GM10266 (cell line): ENCODE measurements around the gene SPSB1.

Experiments used
- DNase-seq: peaks from one replicate; pipeline ENCODE4 v3.0.0; 2012; ENCODE audit errors: extremely low spot score
- CTCF ChIP-seq: IDR thresholded peaks from 2 replicates; pipeline ENCODE4 v1.5.1; 2012; ENCODE audit warnings: mild to moderate bottlenecking, low read depth; ENCODE audit not compliant: control insufficient read depth, insufficient read depth; ENCODE audit errors: missing control alignments

Gene SPSB1

GRCh38 chr1:9267352-9267686 lies 25.4 kb upstream of the SPSB1 start:
- DNase-seq, result no peak
- TF ChIP-seq CTCF, result no peak

DNA sequence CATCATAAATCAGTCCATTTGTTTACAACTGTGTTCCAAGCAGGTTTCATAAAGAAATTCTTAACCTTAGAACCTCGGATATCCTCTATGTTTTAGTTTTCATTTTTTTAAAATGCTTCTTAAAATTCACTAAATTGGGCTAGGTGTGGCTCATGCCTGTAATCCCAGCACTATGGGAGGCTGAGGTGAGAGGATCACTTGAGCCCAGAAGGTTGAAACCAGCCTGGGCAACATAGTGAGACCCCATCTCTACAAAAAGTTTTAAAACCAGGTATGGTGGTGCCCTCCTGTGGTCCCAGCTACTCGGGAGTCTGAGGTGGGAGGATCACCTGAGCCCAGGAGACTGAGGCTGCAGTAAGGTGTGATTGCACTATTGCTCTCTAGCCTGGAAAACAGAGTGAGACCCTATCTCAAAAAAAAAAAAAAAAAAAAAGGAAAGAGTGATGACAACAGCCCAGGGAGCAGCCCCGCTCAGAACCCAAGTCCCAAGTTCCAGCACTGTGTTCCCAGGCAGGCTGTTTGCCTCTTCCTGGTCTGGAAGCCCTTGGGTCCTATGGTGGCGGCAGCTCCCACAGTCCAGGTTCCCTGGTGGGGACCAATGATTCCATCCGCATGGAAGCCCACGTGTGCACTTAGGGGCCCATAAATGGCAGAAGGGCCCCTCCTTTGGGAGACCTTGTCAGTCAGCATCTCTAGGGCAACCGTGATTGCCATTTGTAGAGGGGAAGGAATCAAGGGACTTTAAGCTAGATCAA lies 24.7 kb upstream of the SPSB1 start:
- DNase-seq, result no peak
- no peak for TF ChIP-seq CTCF

DNA sequence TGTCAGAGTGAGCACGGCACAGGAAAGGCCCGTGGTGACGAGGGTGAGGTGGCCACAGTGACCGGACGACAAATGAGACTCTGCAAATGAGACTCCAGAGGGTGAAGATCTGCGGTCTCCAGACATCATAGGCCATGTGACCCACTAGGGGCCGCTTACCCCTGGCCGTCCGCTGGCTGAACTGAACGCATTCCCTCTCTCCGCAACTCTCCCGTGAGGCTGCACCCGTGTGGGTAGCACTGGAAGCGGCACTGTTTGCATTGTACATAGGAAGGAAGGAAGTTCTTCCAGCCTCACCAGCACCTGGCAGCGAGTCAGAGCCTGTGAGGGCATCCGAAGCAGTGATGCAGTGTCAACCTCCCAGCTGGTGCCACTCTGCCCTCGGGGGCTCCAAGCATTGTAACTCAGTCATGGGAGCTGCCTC lies 23.6 kb upstream of the SPSB1 start:
- no peak for TF ChIP-seq CTCF

DNA sequence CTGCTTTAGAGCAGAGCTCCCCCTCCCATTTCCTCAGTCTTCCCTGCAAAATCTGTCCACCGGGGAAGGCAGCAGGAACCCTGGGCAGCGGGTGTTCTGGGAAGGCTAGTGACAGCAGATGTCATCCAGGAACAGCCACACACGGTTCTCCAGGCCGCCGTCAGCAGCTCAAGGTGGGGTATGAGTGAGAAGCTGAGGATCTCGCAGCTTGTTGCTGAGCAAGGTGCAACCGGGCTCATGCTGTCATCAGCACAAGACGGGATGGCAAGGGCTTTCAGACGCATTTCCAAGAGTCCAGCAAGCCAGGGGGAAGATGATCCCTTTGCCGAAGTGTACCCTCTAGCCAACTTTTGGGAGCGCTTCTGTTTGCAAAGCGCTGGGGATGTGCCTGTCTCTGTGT lies 23.0 kb upstream of the SPSB1 start:
- DNase-seq, result no peak
- TF ChIP-seq CTCF, result no peak

More for the DNA sequence above, 23.6 kb upstream of the SPSB1 start:
- no peak for DNase-seq

DNA sequence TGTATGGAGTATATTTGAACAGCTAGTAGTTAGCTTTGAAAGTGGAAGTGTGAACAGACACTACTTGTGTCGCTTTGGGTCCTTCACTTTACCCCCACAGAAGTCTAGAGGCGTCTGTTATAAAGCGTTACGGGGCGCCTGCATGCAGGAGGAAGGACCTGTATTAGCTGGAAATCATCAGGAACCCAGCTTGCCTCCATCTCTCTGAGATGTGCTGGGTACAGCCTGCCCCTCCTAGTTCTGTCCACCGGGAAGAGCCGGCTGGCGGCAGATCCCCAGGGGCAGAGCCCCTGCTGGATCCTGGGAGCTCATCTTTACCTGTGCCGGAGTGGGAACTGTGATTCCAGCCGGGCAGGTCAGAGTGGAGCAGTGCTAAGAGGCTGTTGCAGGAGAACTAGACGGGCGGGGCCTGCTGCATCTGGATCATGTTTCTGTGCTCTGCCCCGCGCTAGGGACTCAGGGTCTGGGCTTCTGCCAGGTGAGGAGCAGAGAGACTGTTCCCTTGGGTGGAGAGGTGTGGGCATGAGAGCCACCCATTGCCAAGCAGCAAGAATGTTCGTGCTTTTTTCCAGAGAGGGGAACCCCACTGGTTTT lies 22.3 kb upstream of the SPSB1 start:
- no peak for TF ChIP-seq CTCF
- no peak for DNase-seq

- DNase-seq, result no peak
- TF ChIP-seq CTCF, result no peak
Measured at GRCh38 chr1:9271283-9271682, 21.4 kb upstream of the SPSB1 start.

- TF ChIP-seq CTCF, result no peak
- DNase-seq, result no peak
Measured at GRCh38 chr1:9271861-9272595, 20.7 kb upstream of the SPSB1 start.
